Endothelial cell of hepatic sinusoid (primary cell): ENCODE results near the gene FRY.
"Not testable (repeated sequence)": the region's sequence is repeated elsewhere in the genome, so short reads cannot be mapped to it uniquely, and the experiment has no call there.

Experiments used
- in situ Hi-C: cut with HindIII; loops from 2 replicates; pipeline ENCODE4 v1.10.0; 2017; ENCODE audit warnings: low sequenced_read_pairs

The FRY gene

GRCh38 chr13:32040052-32040642 is 8.6 kb downstream of the FRY start:
- in situ Hi-C loops, result no loop called here

DNA sequence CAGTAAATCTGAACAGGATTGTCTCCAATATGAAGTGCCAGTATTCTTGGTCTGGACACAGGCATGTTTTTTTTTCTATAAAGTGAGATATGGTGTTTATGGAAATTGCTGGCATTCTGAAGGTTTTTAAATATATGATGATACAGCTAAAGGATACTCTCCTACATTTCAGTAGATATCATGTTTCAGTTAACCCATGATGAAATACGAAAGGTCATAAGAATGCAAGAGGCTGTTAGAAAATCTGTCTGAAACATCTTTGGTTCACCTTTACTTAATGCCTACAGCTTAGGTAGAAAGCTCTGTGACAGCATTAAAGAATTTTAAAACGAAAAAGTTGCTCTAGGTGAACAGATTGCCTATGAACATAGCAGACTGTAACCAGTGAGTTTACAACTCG is 9.1 kb downstream of the FRY start:
- in situ Hi-C loops, result no loop called here

GRCh38 chr13:32041429-32041828 is 9.9 kb downstream of the FRY start:
- in situ Hi-C loops, result no loop called here

- in situ Hi-C loops, result no loop called here
These were observed 11.0 kb downstream of the FRY start for GRCh38 chr13:32042551-32042950.

- in situ Hi-C loops, result no loop called here
These were observed 12.9 kb downstream of the FRY start for GRCh38 chr13:32044446-32044845.

- in situ Hi-C loops, result no loop called here
These were observed 14.0 kb downstream of the FRY start for GRCh38 chr13:32045537-32045936.

GRCh38 chr13:32045982-32046785 is 14.6 kb downstream of the FRY start:
- in situ Hi-C loops, result no loop called here

DNA sequence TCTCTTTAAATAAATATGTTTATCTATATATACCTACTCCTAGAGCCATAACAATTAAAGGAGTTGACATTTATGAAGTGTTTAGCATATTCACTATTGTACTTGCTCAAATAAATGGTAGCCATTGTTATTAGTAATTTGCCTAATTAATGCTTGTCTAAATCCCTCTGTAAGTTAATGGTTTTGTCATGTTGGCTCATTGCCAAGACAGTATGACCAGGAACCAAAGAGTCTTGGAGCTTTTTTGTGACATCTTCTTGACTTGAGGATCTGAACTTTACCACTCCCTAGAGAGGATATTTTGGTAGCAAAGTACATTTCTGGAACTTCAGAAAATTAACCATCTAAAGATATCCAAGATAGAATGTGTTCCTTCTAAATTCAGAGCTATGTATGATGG is 15.5 kb downstream of the FRY start:
- in situ Hi-C loops, result no loop called here

GRCh38 chr13:32047793-32048192 is 16.2 kb downstream of the FRY start:
- in situ Hi-C loops, result no loop called here

GRCh38 chr13:32048816-32049215 is 17.2 kb downstream of the FRY start:
- in situ Hi-C loops, result no loop called here

DNA sequence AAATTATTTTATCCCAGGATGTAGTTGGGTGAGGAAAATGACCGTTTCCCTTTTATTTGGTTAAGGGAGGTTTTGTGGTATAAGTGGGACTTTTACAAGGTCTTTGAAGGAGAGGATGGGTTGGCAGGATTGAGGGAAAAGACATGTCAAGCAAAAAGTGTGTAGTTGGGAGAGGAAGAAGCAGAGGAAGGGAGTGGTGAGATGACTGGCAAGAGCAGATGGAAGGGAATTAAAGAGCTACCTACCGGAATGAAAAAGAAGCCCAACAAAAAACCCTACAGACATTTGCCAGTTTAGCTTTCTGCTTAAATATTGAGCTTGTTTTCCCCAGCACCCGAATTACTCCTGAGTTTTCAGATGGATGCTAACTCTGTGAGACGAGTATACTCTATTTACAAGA is 19.6 kb downstream of the FRY start:
- in situ Hi-C loops, result no loop called here

- in situ Hi-C loops, result no loop called here
These were observed 24.7 kb downstream of the FRY start for GRCh38 chr13:32056316-32056715.

- in situ Hi-C loops, result not testable (repeated sequence)
These were observed 25.8 kb downstream of the FRY start for GRCh38 chr13:32057325-32057724.

DNA sequence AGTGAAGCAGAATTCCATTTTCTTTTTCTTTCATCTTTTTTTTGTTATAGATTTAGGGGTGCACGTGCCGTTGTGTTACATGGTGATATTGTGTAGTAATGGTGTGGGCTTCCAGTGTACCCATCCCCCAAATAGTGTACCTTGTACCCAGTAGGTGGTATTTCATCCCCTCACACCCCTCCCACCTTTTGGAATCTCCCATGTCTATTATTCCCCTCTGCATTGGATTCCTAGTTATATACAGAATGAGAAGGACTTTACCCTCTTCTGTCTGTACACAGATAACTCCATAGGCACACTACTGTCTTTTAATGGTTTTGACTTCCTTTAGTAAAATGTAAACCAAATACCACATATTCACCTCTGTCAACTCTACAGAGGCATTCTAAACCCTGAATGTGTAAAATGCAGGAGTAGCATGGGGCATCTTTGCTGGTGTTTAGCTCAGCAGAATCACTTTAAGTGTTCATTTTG is 28.0 kb downstream of the FRY start:
- in situ Hi-C loops, result no loop called here

DNA sequence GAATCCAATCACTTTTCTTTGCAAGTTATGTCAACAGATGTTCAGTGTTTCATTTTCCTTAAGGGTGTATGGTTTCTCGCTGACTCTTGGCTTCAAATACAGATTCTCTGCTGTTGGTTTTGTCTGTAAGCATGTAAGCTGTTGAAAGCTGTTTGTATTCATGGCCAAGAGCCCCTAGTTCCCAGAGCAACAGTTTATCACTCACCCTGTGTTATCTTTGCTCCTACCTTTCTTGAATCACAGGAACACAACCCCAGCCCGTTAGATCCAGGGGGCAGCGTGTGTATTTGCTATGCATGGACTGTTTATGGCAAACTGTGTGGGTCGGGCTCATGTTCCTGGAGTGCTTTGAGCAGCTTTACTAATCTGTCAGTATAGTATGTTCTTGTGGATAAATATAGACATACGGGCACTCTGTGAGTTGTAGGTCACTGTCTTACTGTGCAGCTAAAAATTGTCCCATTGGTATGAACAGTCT is 28.9 kb downstream of the FRY start:
- in situ Hi-C loops, result no loop called here

- in situ Hi-C loops, result no loop called here
These were observed 32.2 kb downstream of the FRY start for GRCh38 chr13:32063619-32064233.

GRCh38 chr13:32067149-32067961 is 35.8 kb downstream of the FRY start:
- in situ Hi-C loops, result no loop called here

- in situ Hi-C loops, result no loop called here
These were observed 36.7 kb downstream of the FRY start for GRCh38 chr13:32068255-32068654.

DNA sequence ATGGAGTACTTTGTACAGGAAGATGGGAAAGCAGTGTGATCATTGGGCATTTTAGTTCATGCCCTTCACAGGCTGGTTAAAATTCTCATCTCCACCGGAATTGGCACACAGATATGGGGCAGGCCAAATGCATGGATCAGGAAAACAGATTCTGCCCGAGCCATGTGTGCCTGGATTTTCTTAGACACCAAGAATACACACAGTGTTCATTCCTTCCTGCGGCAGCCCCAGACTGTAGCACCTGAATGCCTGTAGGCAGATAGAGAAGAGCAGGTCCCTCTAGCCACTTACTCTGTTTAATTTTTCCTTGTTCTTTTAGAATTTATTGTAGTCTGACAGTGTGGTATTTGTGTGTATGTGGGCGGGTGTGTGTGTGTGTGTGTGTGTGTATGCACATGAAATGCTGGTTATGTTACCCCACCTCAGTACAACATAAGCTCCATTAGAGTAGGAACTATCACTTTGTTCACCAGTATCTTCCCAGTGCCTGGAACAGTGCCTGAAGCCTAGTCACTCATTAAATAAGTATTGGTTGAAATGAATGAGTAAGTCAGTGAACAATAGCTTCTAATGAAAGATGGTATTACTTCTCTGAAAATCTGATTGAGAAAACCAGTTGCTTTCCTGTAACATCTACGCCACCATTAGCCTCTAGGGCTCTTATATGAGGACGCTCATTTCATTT is 41.7 kb downstream of the FRY start:
- in situ Hi-C loops, result no loop called here

DNA sequence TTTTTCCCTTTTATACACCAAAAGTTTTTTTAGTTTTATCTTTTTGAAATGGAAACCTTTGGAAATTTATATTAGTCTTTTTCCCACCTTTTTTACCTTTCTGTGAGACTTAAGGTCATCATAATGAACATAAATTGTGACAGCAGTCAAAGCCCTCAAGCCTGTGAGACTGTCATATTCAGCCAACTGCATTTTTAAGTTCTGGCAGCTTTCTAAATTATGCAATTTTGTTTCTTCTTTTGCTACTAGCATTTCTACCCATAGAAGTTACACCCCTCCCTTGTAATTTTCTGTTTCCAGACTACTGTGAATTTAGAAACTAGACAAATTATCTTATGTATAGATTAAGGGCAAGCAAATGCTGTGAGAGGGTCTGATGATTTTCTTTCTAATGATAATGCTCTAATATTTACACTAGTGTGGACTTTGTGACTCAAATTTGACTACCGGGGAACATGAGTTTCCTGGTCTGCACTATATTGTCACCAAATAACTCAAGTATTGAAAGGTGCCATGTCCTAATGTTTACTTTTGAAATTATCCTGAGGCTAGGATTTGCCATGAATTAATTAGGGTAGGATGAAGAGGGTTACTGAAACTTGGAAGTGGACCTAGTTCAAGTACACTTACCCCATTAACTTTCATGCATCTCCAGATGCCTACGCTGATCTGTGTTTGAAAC is 43.7 kb downstream of the FRY start:
- in situ Hi-C loops, result no loop called here
